Activated CD8-positive, alpha-beta memory T cell treated with anti-CD3 and anti-CD28 coated beads, Interleukin-2, amount 50 U/mL, for 24 hours (primary cell): ENCODE results near the gene BAHCC1.
A peak's percentile ranks its signal among the peaks of the same experiment; 100 is the strongest.

Source experiments
- DNase-seq: peaks from one replicate; pipeline ENCODE4 v3.0.0-alpha.2; 2020; ENCODE audit errors: extremely low read depth

Gene BAHCC1

GRCh38 chr17:81480140-81481072 lies 85.1 kb downstream of the BAHCC1 start:
- no peak for DNase-seq

- no peak for DNase-seq
Measured at GRCh38 chr17:81481073-81481799, 86.0 kb downstream of the BAHCC1 start.

- DNase-seq: no peak
Measured at GRCh38 chr17:81481815-81482505, 86.7 kb downstream of the BAHCC1 start.

- DNase-seq: no peak
Measured at GRCh38 chr17:81482673-81483072, 87.4 kb downstream of the BAHCC1 start.

- DNase-seq: no peak
Measured at GRCh38 chr17:81483085-81483861, 88.0 kb downstream of the BAHCC1 start.

GRCh38 chr17:81483862-81484194 lies 88.6 kb downstream of the BAHCC1 start:
- no peak for DNase-seq

GRCh38 chr17:81484195-81484979 lies 89.1 kb downstream of the BAHCC1 start:
- peak; percentile 45 for DNase-seq

GRCh38 chr17:81486199-81486810 lies 91.0 kb downstream of the BAHCC1 start:
- DNase-seq: no peak

GRCh38 chr17:81487089-81487486 lies 91.8 kb downstream of the BAHCC1 start:
- no peak for DNase-seq

GRCh38 chr17:81487487-81488275 lies 92.4 kb downstream of the BAHCC1 start:
- no peak for DNase-seq

- no peak for DNase-seq
Measured at GRCh38 chr17:81488276-81488860, 93.1 kb downstream of the BAHCC1 start.

GRCh38 chr17:81489012-81489997 lies 94.0 kb downstream of the BAHCC1 start:
- no peak for DNase-seq

- DNase-seq: no peak
Measured at GRCh38 chr17:81489998-81490992, 95.0 kb downstream of the BAHCC1 start.

- DNase-seq: no peak
Measured at GRCh38 chr17:81491181-81491581, 95.9 kb downstream of the BAHCC1 start.

- no peak for DNase-seq
Measured at GRCh38 chr17:81491761-81492160, 96.5 kb downstream of the BAHCC1 start.

- no peak for DNase-seq
Measured at GRCh38 chr17:81492202-81492601, 96.9 kb downstream of the BAHCC1 start.

GRCh38 chr17:81492706-81493105 lies 97.4 kb downstream of the BAHCC1 start:
- DNase-seq: no peak
